Osteoblast (primary cell): ENCODE data around the gene ALPG. TPM values are rescaled to one million over a fixed set of nuclear protein-coding genes. Genes with fewer than 3 reads are reported as not detected.

Experiments
- DNase-seq: peaks from one replicate; pipeline ENCODE4 v3.0.0; 2011; ENCODE audit warnings: low spot score, mixed read lengths; ENCODE audit not compliant: insufficient read length; ENCODE audit errors: missing footprints
- H2AFZ ChIP-seq: 2 replicates; pipeline ENCODE4 v1.6.0; 2011; ENCODE audit warnings: mild to moderate bottlenecking, low read length
- H3K27ac ChIP-seq: 2 replicates; pipeline ENCODE4 v1.5.1; 2011; ENCODE audit warnings: mild to moderate bottlenecking, low read depth, low read length, moderate library complexity
- H3K27me3 ChIP-seq: 2 replicates; pipeline ENCODE4 v1.6.0; 2012; ENCODE audit warnings: mild to moderate bottlenecking, control low read depth, inconsistent platforms, low read length, moderate library complexity; ENCODE audit not compliant: insufficient read depth
- H3K36me3 ChIP-seq: 2 replicates; pipeline ENCODE4 v1.5.1; 2011; ENCODE audit warnings: mild to moderate bottlenecking, low read length, control low read depth, moderate library complexity; ENCODE audit not compliant: insufficient read depth
- H3K4me1 ChIP-seq: 2 replicates; pipeline ENCODE4 v1.5.1; 2011; ENCODE audit warnings: mild to moderate bottlenecking, low read length, control low read depth, moderate library complexity; ENCODE audit not compliant: insufficient read depth
- H3K4me2 ChIP-seq: 2 replicates; pipeline ENCODE4 v1.6.0; 2011; ENCODE audit warnings: mild to moderate bottlenecking, low read length; ENCODE audit not compliant: insufficient read depth
- H3K4me3 ChIP-seq: fragments of 200-600 bp; sonication (generic); 3 replicates; pipeline ENCODE4 v1.5.1; 2012; ENCODE audit warnings: mild to moderate bottlenecking, low read length, inconsistent platforms; ENCODE audit not compliant: insufficient read depth
- H3K79me2 ChIP-seq: 2 replicates; pipeline ENCODE4 v1.6.0; 2012; ENCODE audit warnings: mild to moderate bottlenecking, low read length, control low read depth, inconsistent platforms; ENCODE audit not compliant: insufficient read depth
- H3K9me3 ChIP-seq: 2 replicates; pipeline ENCODE4 v1.5.1; 2011; ENCODE audit warnings: low read depth, low read length, control low read depth
- H4K20me1 ChIP-seq: 2 replicates; pipeline ENCODE4 v1.6.0; 2012; ENCODE audit warnings: mild to moderate bottlenecking, low read length, control low read depth; ENCODE audit not compliant: insufficient read depth
- CTCF ChIP-seq: IDR thresholded peaks from 2 replicates; pipeline ENCODE4 v1.5.1; 2011; ENCODE audit warnings: mild to moderate bottlenecking, low read depth, low read length, moderate library complexity; ENCODE audit errors: extremely low read depth
- total RNA-seq: library from RNA; depleted of rRNA; stranded (reverse); fragments of >200 nt; gene quantifications from 2 replicates; pipeline ENCODE4 v1.2.3, GENCODE V29; 2012

ALPG gene
- total RNA-seq, 1 donor: not detected

DNA sequence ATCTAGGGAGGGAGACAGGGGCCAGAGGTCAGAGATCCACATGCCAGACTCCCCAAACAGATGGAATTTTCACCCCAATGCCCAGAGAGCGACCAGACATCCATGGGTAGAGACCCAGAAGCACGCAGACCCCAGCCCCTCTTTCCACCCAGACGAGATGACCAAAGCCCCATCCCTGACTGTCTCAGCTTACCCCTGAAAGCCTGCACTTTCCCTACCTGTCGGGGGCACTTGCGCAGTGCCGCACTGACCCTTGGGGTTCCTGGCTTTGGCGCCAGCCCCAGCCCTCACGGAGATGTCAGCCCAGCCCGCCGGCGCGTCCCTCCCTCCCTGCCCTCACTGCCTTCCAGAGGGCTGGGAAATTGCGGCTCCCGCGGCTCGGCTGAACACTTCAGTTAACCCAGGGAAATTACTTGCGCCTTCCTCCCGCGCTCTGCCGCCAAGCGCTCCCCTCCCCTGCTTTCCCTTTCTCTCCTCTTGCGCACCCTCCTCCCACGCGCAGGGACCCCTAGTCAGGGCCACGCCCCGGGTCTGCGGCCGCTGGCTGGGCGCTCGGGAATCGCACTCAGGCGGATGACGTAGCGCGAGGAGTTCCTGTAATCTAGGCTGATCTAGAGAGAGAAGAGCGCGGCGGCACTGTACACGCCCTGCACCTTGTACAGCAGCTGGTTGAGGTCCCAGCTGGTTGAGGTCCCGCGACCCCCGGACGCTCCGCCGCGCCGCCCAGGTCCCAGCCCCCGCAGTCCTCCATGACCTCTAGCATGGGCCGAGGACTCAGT, 12.0 kb downstream of the ALPG start:
- Histone ChIP-seq H3K4me3 (no peak overlapping the region), H3K27me3 (peaks cover 58% of the 10 kb centered on the region), H2AFZ (no peak overlapping the region), H3K9me3 (no peaks in the 10 kb centered on the region), H3K79me2 (no peaks in the 10 kb centered on the region), H3K27ac (no peak overlapping the region), H3K36me3 (no peaks in the 10 kb centered on the region), H3K4me1 (no peaks in the 10 kb centered on the region), H4K20me1 (no peaks in the 10 kb centered on the region), H3K4me2 (no peak overlapping the region)
- DNase-seq: peak; percentile 92
- no peak for TF ChIP-seq CTCF

DNA sequence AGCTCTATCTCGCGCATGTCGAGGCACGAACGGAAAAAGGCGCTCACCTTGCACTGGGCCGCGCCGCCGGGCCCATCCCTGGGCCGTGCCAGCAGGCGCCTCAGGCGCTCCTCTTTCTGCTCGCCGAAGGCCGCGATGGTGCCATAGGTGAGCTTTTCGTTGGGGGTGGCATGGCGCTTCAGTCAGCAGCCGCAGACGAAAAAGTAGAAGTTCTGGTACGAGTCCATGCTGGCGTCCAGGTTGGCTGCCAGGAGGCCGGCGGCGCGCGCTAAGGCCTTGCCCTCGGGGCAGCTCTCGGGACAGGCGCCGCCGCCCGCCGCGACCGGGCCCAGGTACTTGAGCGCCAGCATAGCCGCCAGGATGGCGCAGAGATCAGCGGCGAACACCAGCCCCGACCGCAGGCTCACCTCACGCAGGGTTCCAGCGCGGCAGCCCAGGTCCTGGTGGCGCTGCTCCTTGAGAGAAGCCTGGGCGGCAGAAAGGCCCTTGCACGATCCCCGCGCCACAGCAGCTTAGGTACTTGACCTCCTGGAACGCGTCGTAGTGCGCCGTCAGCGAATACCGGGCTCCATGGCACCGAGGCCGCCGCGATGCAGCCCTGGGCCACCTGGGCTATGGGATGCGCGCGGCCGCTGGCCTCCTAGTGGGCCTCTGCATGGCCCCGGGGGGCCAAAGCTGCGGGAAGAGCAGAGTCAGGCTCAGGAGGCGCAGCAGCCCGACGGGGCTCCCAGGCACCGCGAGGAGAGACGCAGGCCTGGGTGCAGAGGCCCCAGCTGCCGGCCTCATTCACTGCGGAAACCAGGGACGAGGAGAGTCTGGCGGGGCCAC, 12.8 kb downstream of the ALPG start:
- Histone ChIP-seq H3K79me2 (no peaks in the 10 kb centered on the region), H3K27me3 (peaks cover 60% of the 10 kb centered on the region), H3K9me3 (no peaks in the 10 kb centered on the region), H3K4me3 (no peak overlapping the region), H3K36me3 (no peaks in the 10 kb centered on the region), H3K4me2 (no peak overlapping the region), H3K4me1 (no peaks in the 10 kb centered on the region), H4K20me1 (no peaks in the 10 kb centered on the region), H2AFZ (no peak overlapping the region), H3K27ac (no peak overlapping the region)
- no peak for TF ChIP-seq CTCF
- peak; percentile 64 for DNase-seq

DNA sequence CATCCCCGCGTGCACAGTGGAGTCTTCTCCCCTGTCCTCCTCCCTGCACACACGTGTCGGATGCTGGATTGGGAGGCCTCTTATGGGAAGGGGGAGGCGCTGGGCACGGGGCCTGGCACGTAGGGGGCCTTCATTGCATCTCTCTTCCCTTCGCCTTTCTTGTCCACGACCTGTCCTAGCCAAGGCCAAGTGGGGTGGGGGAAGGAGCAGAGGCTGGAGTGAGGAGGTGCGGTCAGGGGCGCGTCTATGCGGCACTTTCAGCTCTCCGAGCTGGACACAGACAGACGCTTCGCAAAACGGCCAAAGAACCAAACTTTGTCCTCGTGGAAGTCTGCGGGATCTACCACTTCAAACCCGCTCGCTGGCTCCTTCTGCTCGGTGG, 13.4 kb downstream of the ALPG start:
- no peak for TF ChIP-seq CTCF
- no peak overlapping the region for H3K27ac ChIP-seq
- no peaks in the 10 kb centered on the region for H3K36me3 ChIP-seq
- H3K4me2 ChIP-seq: no peak overlapping the region
- H4K20me1 ChIP-seq: no peaks in the 10 kb centered on the region
- no peaks in the 10 kb centered on the region for H3K4me1 ChIP-seq
- peaks cover 66% of the 10 kb centered on the region for H3K27me3 ChIP-seq
- no peak overlapping the region for H3K4me3 ChIP-seq
- DNase-seq: peak; percentile 72
- no peaks in the 10 kb centered on the region for H3K9me3 ChIP-seq
- no peak overlapping the region for H2AFZ ChIP-seq
- no peaks in the 10 kb centered on the region for H3K79me2 ChIP-seq
